ENCODE results near the gene POLR2E. TPM values are rescaled to one million over a fixed set of nuclear protein-coding genes. Genes with fewer than 3 reads are reported as not detected.

Gene POLR2E
- polyA plus RNA-seq, 3 donors: 162 to 168 (median 165) TPM

DNA sequence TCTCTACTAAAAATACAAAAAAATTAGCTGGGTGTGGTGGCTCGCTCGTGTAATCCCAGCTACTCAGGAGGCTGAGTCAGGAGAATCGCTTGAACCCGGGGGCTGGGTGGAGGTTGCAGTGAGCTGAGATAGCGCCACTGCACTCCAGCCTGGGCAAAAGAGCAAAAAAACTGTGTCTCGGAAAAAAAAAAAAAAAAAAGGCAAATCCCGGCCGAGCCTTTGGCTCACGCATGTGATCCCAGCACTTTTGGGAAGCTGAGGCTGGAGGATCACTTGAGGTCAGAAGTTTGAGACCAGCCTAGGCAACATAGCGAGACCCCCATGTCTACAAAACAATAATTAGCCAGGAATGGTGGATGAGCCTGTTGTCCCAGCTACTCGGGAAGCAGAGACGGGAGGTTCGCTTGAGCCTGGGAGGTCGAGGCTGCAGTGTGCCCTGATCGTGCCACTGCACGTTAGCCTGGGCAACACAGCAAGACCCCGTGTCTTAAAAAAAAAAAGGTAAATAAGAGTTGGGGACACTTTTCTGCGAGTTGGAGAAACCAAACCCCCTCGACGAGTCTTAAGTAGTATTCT is 8.0 kb upstream of the POLR2E start:
- no peak for DNase-seq

DNA sequence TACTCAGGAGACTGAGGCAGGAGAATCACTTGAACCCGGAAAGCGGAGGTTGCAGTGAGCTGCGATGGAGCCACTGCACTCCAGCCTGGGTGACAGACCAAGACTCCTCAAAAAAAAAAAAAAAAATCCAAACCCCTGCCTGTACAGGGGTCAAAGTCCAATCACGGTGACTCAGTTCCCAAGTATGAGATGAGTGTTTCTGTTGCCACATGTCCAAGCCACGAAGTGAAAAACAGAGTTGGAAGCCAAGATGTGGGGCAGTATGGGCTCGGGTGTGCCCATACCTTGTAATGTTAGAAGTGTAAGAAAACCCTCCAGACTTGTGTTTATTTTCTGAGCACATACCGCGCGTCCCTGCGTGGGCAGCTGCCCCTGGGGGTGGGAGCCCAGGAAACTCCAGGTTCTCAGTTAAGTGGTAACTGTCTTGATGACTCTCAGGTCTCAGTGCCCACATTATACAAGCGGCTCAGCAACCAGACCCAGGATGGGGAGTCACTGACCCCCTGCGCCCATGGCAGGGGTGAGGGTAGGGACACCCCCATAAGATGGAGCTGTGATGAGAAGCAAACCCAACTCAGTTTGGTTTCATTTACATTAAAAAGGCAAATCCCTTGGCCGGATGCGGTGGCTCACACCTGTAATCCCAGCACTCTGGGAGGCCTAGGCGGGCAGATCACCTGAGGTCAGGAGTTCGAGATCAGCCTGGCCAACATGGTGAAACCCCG is 7.4 kb upstream of the POLR2E start:
- DNase-seq: no peak

DNA sequence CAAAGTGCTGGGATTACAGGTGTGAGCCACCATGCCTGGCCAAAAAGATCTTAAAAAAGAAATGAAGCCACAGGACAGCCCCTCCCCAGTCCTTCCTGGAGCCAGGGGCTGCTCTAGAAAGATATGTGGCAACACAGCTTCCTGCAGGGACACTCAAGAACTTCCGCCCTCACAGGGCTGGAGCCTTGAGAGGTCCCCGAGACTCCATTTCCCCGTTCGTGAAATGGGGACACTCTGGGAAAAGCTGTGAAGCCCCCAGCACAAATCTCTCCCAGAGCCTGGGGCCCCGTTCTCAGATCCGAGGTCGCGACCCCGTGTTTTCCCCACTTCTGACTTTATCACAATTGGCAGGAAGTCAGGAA is 6.1 kb upstream of the POLR2E start:
- DNase-seq: no peak

GRCh38 chr19:1098177-1099051 is 3.2 kb upstream of the POLR2E start:
- no peak for DNase-seq

GRCh38 chr19:1097810-1098176 is 2.6 kb upstream of the POLR2E start:
- no peak for DNase-seq

- DNase-seq: no peak
These were observed 559 bp downstream of the POLR2E start for GRCh38 chr19:1094655-1094977.

- no peak for DNase-seq
These were observed 1.2 kb downstream of the POLR2E start for GRCh38 chr19:1093811-1094553.

DNA sequence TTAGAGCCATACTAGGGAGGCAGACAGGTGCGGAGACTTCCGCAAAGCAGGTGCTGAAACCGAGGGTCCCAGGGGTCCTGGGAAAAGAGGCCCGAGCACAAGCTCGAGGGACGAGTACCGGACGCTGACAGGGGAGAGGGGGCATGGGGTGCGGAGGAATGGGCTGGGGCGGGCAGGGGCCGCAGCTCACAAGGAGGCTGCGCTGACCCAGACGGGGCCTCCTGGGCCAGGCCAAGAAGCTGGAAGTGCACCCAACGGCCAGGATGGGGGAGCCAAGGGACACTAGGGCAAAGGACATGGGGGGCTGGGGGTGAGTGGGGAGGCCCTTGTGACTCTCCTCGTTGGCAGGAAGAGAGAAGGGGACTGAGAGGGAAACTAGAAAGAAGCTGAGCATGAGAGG is 1.8 kb downstream of the POLR2E start:
- DNase-seq: no peak

DNA sequence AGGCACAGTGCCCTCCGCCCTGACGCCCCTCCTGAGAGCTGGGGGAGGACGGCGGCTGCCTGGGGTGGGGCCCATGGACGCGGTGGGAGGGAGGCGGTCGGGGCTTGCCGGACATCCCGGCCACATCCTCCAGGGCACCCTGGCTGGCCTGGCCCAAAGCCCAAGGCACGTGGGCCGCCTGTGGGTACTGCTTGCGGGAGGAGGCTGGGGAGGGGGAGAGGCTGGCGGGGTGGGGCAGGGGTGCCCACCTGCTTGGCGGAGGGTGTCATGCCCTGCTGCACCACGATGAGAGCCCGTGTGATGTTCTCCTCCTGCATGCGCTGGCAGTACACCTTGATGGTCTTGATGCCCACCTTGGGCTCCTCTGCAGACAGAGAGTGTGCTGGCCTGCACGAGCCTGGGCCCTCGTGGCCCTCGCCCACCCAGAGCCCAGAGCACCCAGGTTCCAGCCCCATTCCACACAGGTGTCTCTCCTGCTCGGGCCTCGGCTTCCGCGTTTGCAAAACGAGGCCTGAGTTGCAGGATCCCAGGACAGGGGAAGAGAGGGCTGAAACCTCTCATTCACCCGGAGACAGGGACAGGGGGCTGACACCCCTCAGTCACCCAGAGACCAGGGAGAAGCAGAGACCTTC is 3.5 kb downstream of the POLR2E start:
- DNase-seq: no peak

DNA sequence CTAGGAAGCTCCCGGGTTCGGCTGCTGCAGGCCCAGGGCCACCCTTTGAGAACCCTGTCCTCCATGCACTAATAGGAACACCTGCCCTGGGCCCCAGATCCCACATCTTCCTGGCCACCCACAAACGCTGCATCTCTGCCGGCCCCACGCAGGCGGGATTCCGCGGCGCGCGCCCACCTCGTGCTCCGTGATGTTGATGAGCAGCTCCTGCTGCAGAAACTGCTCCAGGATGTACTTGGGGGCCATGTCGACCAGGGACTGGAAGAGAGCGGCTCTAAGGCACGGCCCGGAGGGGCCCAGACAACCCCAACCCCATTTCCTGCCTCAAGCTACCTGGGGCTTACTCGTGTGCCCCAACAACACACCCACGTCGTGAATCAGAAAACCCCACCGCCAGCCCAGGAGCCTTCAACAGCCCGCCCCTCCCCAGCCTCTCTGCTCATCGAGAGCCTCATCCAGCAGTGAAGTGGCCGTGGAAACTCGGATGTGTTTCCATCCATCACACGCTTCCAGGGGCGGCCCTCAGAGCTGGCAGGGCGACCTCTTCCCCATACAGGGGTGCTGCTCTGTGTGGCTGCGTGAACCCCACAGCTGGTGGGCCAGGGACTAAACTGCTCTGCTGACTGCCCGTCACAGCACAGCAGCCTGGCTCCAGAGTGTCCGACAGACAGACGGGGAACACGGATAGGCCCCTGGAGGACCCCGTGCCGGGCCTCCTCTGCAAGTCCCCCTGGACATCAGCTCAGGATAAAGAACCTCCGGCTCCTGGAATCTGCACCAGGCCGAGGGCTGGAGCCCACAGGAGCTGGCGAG is 4.2 kb downstream of the POLR2E start:
- no peak for DNase-seq

GRCh38 chr19:1089891-1090290 is 5.3 kb downstream of the POLR2E start:
- no peak for DNase-seq

DNA sequence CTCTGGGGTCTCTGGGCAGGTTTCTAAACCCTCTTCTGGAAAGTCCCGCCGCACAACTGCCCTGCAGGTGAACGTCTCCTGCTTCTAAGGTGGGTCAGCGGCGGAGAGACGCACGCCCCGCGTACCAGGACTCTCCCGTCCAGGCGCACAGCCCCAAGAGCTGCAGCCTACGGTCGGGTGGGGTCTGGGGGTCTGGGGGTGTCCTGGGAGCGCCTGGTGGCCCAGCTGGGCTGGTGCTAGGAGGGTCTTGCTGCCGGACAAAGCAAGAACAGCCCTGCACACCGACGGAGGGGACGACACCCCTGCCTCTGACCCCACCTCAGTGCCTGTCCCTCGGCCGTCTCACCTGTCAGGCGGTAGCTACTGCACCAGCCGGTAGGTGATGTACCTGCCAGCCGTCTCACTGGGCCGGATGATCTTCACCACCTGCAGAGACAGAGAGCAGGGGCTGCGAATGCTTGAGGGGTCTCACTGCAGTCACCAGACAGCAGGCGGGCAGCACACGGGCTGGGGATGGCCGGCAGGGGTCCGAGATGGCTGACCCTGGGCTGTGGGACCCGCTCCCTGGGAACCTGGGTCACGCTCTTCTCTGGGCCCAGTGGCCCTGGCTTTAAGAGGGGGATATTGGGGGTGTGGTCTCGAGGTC is 5.9 kb downstream of the POLR2E start:
- no peak for DNase-seq

GRCh38 chr19:1088416-1089010 is 6.7 kb downstream of the POLR2E start:
- DNase-seq: no peak

- DNase-seq: no peak
These were observed 7.3 kb downstream of the POLR2E start for GRCh38 chr19:1087813-1088415.

- DNase-seq: no peak
These were observed 8.6 kb downstream of the POLR2E start for GRCh38 chr19:1086613-1087012.

DNA sequence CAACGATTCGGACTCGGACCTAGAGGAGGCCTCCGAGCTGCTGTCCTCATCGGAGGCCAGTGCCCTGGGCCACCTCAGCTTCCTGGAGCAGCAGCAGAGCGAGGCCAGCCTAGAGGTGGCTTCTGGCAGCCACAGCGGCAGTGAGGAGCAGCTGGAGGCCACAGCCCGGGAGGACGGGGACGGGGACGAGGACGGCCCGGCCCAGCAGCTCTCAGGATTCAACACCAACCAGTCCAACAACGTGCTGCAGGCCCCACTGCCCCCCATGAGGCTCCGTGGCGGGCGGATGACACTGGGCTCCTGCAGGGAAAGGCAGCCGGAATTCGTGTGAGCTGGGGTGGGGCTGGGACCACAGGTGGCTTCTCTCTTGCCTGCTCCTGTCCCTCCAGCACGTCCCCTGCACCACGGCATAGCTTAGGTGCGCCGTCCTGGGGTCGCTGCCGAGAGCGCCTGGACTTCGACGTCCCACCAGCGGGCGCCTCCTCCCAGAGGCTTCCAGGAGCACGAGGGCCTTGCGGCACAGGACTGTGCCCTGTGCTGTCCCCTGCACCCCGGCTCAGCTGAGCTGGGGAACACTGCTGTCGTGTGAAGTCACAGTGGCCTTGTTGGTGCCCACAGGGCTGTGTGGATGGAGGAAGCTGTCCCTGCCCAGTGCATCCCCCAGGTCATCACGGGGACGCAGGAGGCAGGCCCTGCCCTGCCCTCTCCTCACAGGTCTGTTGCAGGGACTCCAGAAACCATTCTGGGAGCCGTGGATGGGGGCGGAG is 9.3 kb downstream of the POLR2E start:
- DNase-seq: no peak

GRCh38 chr19:1085053-1085658 is 10.0 kb downstream of the POLR2E start:
- no peak for DNase-seq
